Nephron progenitor cell (in vitro differentiated cells): ENCODE measurements around the gene GUSB.
"Not testable (repeated sequence)": the region's sequence is repeated elsewhere in the genome, so short reads cannot be mapped to it uniquely, and the experiment has no call there.

Experiments
- DNase-seq: peaks from one replicate; pipeline ENCODE4 v3.0.0; 2021
- H3K27ac Mint-ChIP-seq: 2 replicates; pipeline ENCODE4 v1.8.0; 2021; ENCODE audit warnings: mild to moderate bottlenecking, moderate library complexity, mixed read lengths
- H3K27me3 Mint-ChIP-seq: 2 replicates; pipeline ENCODE4 v1.8.0; 2021; ENCODE audit warnings: mild to moderate bottlenecking, low read depth, mixed read lengths; ENCODE audit not compliant: poor library complexity
- H3K36me3 Mint-ChIP-seq: 2 replicates; pipeline ENCODE4 v1.8.0; 2021; ENCODE audit warnings: low read depth, mixed read lengths
- H3K4me1 Mint-ChIP-seq: 2 replicates; pipeline ENCODE4 v1.8.0; 2021; ENCODE audit warnings: mixed read lengths
- H3K4me3 Mint-ChIP-seq: 2 replicates; pipeline ENCODE4 v1.8.0; 2021; ENCODE audit warnings: mild to moderate bottlenecking, moderate library complexity, mixed read lengths
- H3K9me3 Mint-ChIP-seq: 2 replicates; pipeline ENCODE4 v1.8.0; 2021; ENCODE audit warnings: mild to moderate bottlenecking, moderate library complexity, mixed read lengths
- TF ChIP-seq, protein P1 (sequence below): fragments of 200-600 bp; sonication (generic); IDR thresholded peaks from 2 replicates; pipeline ENCODE4 v1.5.0; 2021; ENCODE audit warnings: antibody characterized with exemption

The GUSB gene

DNA sequence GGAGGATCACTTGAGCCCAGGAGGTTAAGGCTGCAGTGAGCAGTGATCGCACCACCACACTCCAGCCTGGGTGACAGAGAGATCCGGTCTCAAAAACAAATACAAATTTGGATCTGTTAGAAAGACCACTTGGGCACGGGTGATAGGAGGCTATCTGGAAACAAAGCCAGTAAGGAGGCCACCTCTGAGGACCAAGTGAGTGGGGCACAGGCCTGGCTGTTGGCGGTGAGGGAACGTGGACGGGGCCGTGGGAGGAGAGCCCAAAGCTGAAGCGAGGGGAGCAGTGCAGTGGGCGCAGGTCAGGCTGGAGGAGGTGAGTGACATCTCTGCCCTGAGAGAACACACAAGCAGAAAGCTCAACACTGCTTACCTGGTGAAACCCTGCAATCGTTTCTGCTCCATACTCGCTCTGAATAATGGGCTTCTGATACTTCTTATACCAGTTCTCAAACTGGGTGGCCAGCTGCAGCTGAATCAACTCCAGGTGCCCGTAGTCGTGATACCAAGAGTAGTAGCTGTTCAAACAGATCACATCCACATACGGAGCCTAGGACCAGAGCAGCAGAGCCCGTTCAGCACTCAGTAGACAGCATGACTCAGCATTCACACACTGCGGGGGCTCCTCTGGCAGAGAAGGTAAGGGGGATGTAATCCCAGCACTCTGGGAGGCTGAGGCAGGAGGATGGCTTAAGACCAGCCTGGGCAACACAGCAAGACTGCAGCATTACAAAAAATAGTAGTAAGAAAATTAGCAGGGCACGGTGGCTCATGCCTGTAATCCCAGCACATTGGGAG is 14.5 kb downstream of the GUSB start:
- no peak overlapping the region for H3K4me3 Mint-ChIP-seq
- H3K27me3 Mint-ChIP-seq, result no peaks in the 10 kb centered on the region
- no peak for DNase-seq
- no peaks in the 10 kb centered on the region for H3K9me3 Mint-ChIP-seq
- H3K27ac Mint-ChIP-seq, result no peak overlapping the region
- TF ChIP-seq, protein P1, sequence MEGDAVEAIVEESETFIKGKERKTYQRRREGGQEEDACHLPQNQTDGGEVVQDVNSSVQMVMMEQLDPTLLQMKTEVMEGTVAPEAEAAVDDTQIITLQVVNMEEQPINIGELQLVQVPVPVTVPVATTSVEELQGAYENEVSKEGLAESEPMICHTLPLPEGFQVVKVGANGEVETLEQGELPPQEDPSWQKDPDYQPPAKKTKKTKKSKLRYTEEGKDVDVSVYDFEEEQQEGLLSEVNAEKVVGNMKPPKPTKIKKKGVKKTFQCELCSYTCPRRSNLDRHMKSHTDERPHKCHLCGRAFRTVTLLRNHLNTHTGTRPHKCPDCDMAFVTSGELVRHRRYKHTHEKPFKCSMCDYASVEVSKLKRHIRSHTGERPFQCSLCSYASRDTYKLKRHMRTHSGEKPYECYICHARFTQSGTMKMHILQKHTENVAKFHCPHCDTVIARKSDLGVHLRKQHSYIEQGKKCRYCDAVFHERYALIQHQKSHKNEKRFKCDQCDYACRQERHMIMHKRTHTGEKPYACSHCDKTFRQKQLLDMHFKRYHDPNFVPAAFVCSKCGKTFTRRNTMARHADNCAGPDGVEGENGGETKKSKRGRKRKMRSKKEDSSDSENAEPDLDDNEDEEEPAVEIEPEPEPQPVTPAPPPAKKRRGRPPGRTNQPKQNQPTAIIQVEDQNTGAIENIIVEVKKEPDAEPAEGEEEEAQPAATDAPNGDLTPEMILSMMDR, result no peak
- H3K4me1 Mint-ChIP-seq, result no peaks in the 10 kb centered on the region
- H3K36me3 Mint-ChIP-seq, result peaks cover 82% of the 10 kb centered on the region

DNA sequence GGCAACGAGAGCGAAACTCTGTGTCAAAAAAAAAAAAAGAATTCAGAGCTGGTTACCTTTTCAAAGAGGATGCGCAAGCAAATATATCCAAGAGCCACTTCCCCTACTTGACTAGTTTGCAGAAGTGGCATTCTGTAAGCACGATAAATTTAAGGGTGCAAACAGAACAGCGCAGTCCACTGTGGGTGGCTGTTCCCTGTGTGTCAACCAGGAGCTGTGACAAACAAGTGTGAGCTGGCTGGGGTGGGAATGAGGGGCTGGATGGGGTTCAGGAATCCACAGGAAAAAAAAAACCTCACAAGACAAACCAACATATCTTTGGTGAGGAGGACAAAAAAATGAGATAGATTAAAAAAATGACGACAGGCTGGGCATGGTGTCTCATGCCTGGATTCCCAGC is 15.9 kb downstream of the GUSB start:
- Mint-ChIP-seq H3K27ac (no peak overlapping the region), H3K36me3 (peaks cover 73% of the 10 kb centered on the region), H3K4me3 (no peak overlapping the region), H3K27me3 (no peaks in the 10 kb centered on the region), H3K9me3 (no peaks in the 10 kb centered on the region), H3K4me1 (no peaks in the 10 kb centered on the region)
- TF ChIP-seq, protein P1, result no peak
- DNase-seq, result no peak

DNA sequence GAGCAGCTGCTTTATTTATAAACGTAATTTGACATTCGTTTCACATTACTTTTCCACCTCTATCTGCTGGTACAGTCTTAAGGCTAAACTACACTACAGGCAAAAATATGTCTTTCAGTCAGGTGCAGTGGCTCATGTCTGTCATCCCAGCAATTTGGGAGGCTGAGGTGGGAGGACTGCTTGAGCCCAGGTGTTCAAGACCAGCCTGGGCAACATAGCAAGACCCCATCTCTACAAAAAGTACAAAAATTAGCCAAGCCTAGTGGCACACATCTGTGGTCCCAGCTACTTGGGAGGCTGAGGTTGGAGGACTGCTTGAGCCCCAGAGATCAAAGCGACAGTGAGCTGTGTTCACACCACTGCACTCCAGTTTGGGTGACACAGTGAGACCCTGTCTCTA is 17.3 kb downstream of the GUSB start:
- H3K4me1 Mint-ChIP-seq, H3K4me3 Mint-ChIP-seq, H3K27me3 Mint-ChIP-seq, H3K27ac Mint-ChIP-seq, H3K9me3 Mint-ChIP-seq, DNase-seq: not testable (repeated sequence)
- H3K36me3 Mint-ChIP-seq, result peaks cover 68% of the 10 kb centered on the region

DNA sequence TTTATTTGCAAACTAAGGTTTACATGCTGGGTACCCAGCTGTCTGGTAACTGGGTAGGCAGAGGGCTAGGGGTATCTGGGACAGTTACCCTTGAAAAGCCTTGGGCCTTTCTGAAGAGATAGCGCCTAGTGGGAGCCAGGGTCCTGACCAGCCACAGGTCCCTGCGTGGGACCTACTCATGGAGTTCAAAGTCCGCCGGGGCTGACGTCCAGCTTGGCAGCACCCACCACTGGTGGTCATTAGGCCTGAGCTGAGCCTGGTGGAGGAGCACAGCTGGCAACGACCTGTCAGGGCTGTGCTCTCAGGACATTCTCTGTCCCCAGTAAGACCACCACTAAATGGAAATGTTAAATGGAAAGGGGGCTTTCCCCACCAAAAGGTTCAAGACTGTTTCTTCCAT is 20.0 kb downstream of the GUSB start:
- Mint-ChIP-seq H3K9me3 (no peaks in the 10 kb centered on the region), H3K4me3 (no peak overlapping the region), H3K27ac (no peak overlapping the region), H3K27me3 (no peaks in the 10 kb centered on the region), H3K4me1 (no peaks in the 10 kb centered on the region), H3K36me3 (peaks cover 57% of the 10 kb centered on the region)
- TF ChIP-seq, protein P1, result no peak
- no peak for DNase-seq

DNA sequence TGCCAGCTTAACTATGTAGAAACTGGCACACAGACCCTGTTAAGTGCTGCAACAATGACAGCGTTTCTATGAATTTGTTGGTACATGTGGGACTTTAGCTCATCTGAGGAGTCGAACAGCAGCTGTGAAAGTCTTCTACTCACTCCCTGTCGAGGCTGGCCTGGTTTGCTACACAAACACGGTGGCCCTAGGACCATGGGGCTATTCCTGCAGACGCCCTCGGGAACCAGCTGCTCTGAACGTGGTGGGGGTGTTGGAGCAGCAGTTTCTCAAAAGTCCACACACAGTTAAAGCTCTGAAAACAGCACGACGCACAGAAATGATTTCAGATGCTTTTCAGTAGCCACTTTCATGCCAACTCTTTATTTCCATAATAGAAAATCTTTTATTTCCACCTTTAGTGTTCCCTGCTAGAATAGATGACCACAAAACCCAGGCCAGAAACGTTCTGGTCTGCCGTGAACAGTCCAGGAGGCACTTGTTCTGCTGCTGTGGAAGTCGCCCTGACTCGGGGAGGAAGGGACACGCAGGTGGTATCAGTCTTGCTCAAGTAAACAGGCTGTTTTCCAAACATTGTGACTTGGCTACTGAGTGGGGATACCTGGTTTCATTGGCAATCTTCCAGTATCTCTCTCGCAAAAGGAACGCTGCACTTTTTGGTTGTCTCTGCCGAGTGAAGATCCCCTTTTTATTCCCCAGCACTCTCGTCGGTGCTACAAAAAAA is 21.5 kb downstream of the GUSB start:
- Mint-ChIP-seq H3K9me3 (no peaks in the 10 kb centered on the region), H3K4me1 (no peaks in the 10 kb centered on the region), H3K27me3 (no peaks in the 10 kb centered on the region), H3K36me3 (peaks cover 56% of the 10 kb centered on the region), H3K4me3 (no peak overlapping the region), H3K27ac (peak overlapping the region; percentile 46)
- TF ChIP-seq, protein P1, result no peak
- DNase-seq, result no peak

DNA sequence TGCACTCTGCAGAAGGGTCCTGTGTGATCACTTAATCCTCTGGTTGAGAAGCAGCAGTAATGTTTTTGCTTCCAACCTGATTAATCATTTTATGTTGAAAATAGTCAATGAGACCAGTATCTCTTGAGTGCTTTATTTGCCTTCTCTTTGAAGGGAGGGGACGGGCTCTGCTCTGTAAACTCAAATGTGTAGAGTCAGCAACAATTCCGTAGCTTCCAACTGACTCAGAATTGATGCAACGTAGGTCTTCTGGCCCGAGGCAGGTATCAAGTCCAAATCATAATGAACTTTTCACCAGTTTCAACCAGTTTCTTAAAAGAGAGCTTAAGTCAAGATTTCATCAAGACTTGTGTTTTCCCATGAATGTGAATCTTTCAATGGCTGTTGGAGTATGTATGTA is 26.3 kb downstream of the GUSB start:
- H3K4me1 Mint-ChIP-seq, result no peaks in the 10 kb centered on the region
- no peaks in the 10 kb centered on the region for H3K27me3 Mint-ChIP-seq
- no peak for DNase-seq
- H3K36me3 Mint-ChIP-seq, result peaks cover 43% of the 10 kb centered on the region
- H3K27ac Mint-ChIP-seq, result no peak overlapping the region
- H3K9me3 Mint-ChIP-seq, result no peaks in the 10 kb centered on the region
- no peak overlapping the region for H3K4me3 Mint-ChIP-seq
- TF ChIP-seq, protein P1, result no peak
